ENCODE results near the gene TEX2. TPM values are rescaled to one million over a fixed set of nuclear protein-coding genes. Genes with fewer than 3 reads are reported as not detected.

The TEX2 gene
- total and polyA plus RNA-seq, 9 of the 15 experiments (the other 6 are each of a cell fraction or from before 2014, with no cell fraction given): 4.1 to 27.6 (median 19.3) TPM

DNA sequence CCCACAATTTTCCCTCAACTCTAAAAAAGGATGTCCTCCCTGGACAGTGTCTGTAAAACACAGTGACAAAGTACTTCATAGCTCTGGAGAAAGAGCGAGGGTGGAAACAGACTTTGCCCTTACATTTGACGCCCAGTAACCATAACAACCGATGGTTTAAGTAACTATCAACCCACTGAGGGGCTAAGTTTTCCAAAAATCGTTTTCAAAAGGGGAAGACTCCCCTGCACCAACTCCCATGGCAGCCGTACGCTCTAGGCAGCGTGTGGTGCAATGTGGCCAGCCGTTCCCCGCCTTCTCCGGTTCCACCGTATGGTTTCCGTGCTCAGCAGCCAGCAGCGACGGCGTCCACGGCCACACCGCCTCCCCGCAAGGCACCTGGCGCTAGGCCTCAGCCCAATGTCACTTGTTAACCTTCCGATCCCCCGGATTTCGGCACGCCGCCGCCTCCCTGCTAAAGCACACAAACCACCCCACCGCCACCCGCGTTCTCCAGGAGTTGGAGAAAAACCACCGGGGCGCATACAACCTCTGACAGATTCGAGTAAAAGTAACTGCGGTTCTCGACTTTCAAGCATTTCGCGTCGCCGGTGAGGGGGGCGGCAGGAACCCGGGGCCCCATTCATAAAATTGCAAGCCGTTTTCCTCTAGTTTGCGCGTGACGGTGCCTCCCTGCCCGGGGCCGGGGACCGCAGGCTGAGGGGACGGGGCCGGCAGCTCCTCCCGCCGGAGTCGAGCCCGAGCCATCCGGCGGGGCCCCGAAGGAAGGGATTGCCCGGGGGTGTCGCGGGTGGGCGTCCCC lies 661 bp downstream of the TEX2 start (continued):
- TF ChIP-seq MCM7 (IDR thresholded peaks at IDR 0.05) (no peak), SAFB (IDR thresholded peaks at IDR 0.05; ENCODE audit: borderline replicate concordance, low read depth, low read length) (0 out of 2 replicates have a peak, but pooled peaks have one; percentile 33), FIP1L1 (IDR thresholded peaks at IDR 0.05; ENCODE audit: low read depth, low read length, poor library complexity, severe bottlenecking) (no peak), COPS2 (conservative IDR thresholded peaks at IDR 0.05) (no peak), HNRNPL (IDR thresholded peaks at IDR 0.05; ENCODE audit: low read depth, low read length) (no peak), U2AF2 (optimal IDR thresholded peaks at IDR 0.05; ENCODE audit: low read depth, low read length) (no peak), ZBTB8A (IDR thresholded peaks at IDR 0.05; ENCODE audit: partially characterized antibody) (no peak), TRIM28 (IDR thresholded peaks at IDR 0.05) (no peak), ZNF75A (CRISPR knock-in tag; IDR thresholded peaks at IDR 0.05) (no peak), MYBL2 (IDR thresholded peaks at IDR 0.05; ENCODE audit: low read depth) (no peak), MYBL2 (CRISPR knock-in tag; IDR thresholded peaks at IDR 0.05; ENCODE audit: borderline replicate concordance) (no peak), BCL6 (CRISPR knock-in tag; IDR thresholded peaks at IDR 0.05) (no peak), GABPA (tag; conservative IDR thresholded peaks at IDR 0.05; ENCODE audit: low read depth) (no peak), ZC3H8 (IDR thresholded peaks at IDR 0.05) (no peak), RBBP5 (IDR thresholded peaks at IDR 0.05; ENCODE audit: borderline replicate concordance, insufficient read depth, low read length, poor library complexity, severe bottlenecking) (peak; percentile 88), FOXK1 (CRISPR knock-in tag; IDR thresholded peaks at IDR 0.05; ENCODE audit: borderline replicate concordance) (peak; percentile 51; the same call in 1 of the 2 replicates), SMARCE1 (IDR thresholded peaks at IDR 0.05) (no peak), HDAC3 (IDR thresholded peaks at IDR 0.05; ENCODE audit: borderline replicate concordance, partially characterized antibody) (no peak), RCOR1 (IDR thresholded peaks at IDR 0.05; ENCODE audit: borderline replicate concordance in 1 of 2, low read depth in 2 of 2, low read length in 2 of 2) (no peak), EP300 (IDR thresholded peaks at IDR 0.05; ENCODE audit: low read length) (no peak), SRSF1 (IDR thresholded peaks at IDR 0.05; ENCODE audit: low read depth, low read length) (no peak), BMI1 (IDR thresholded peaks at IDR 0.05; ENCODE audit: low read length) (no peak), NEUROD1 (IDR thresholded peaks at IDR 0.05; ENCODE audit: borderline replicate concordance, low read depth, low read length, partially characterized antibody) (no peak)
- TF ChIP-seq, protein P1, sequence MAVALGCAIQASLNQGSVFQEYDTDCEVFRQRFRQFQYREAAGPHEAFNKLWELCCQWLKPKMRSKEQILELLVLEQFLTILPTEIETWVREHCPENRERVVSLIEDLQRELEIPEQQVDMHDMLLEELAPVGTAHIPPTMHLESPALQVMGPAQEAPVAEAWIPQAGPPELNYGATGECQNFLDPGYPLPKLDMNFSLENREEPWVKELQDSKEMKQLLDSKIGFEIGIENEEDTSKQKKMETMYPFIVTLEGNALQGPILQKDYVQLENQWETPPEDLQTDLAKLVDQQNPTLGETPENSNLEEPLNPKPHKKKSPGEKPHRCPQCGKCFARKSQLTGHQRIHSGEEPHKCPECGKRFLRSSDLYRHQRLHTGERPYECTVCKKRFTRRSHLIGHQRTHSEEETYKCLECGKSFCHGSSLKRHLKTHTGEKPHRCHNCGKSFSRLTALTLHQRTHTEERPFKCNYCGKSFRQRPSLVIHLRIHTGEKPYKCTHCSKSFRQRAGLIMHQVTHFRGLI (CRISPR knock-in tag; IDR thresholded peaks at IDR 0.05): no peak
- TF ChIP-seq, protein P2, sequence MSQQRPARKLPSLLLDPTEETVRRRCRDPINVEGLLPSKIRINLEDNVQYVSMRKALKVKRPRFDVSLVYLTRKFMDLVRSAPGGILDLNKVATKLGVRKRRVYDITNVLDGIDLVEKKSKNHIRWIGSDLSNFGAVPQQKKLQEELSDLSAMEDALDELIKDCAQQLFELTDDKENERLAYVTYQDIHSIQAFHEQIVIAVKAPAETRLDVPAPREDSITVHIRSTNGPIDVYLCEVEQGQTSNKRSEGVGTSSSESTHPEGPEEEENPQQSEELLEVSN (IDR thresholded peaks at IDR 0.05; ENCODE audit: borderline replicate concordance in 1 of 2, extremely low read depth in 1 of 2, insufficient read depth in 1 of 2, insufficient read length in 1 of 2, low read depth in 1 of 2, low read length in 1 of 2, poor library complexity in 1 of 2, severe bottlenecking in 1 of 2): peak; percentile 29 to 51
- TF ChIP-seq, protein P3, sequence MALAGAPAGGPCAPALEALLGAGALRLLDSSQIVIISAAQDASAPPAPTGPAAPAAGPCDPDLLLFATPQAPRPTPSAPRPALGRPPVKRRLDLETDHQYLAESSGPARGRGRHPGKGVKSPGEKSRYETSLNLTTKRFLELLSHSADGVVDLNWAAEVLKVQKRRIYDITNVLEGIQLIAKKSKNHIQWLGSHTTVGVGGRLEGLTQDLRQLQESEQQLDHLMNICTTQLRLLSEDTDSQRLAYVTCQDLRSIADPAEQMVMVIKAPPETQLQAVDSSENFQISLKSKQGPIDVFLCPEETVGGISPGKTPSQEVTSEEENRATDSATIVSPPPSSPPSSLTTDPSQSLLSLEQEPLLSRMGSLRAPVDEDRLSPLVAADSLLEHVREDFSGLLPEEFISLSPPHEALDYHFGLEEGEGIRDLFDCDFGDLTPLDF (CRISPR knock-in tag; IDR thresholded peaks at IDR 0.05): no peak
